Retinal pigment epithelial cell (primary cell): ENCODE results near the gene WDR20.

Experiments
- DNase-seq: peaks from one replicate; pipeline ENCODE4 v3.0.0-alpha.2; 2010; ENCODE audit warnings: low read depth
- H3K4me3 ChIP-seq: 2 replicates; pipeline ENCODE4 v1.5.1; 2011; ENCODE audit warnings: mild to moderate bottlenecking, low read length, control low read depth, moderate library complexity
- TF ChIP-seq, protein P1 (sequence below): conservative IDR thresholded peaks from 2 replicates; pipeline ENCODE4 v1.5.1; 2011; ENCODE audit warnings: low read depth, low read length, control low read depth, inconsistent platforms

Gene WDR20

DNA sequence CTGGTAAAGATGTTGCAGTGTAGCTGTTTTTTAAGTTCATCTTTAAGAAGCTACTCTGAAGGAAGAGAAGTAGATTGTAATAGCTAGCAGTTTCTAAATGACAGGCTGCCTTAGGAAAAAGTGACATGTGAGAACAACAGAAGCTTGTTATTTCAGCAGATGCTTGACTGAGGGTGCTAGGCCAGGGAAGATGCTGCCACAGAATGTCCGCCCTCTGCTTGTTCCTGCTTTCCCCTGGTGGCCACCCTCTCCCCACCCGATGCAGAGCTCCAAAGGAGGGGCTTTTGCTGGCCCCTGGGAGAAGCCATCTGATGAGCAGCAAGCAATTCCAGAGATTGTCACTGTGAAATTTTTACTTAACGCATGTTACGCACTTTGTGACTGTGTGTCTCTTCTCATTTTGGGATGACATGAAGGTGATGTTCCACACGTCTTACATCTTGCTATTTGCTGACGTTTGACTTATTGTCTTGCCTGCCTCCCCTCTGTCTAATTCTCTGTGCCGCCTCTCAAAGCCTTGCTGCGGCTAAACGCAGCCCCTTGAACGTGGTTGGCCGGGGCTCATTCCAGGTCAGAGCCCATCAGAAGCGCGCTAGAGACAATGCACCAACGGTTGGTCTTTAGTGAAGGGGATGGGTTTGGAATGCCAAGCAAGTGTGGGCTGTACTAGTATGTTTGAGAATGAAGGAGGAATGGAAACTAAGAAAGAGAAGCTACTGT is 44.8 kb downstream of the WDR20 start:
- DNase-seq: no peak
- TF ChIP-seq, protein P1, sequence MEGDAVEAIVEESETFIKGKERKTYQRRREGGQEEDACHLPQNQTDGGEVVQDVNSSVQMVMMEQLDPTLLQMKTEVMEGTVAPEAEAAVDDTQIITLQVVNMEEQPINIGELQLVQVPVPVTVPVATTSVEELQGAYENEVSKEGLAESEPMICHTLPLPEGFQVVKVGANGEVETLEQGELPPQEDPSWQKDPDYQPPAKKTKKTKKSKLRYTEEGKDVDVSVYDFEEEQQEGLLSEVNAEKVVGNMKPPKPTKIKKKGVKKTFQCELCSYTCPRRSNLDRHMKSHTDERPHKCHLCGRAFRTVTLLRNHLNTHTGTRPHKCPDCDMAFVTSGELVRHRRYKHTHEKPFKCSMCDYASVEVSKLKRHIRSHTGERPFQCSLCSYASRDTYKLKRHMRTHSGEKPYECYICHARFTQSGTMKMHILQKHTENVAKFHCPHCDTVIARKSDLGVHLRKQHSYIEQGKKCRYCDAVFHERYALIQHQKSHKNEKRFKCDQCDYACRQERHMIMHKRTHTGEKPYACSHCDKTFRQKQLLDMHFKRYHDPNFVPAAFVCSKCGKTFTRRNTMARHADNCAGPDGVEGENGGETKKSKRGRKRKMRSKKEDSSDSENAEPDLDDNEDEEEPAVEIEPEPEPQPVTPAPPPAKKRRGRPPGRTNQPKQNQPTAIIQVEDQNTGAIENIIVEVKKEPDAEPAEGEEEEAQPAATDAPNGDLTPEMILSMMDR: no peak
- no peak overlapping the region for H3K4me3 ChIP-seq

DNA sequence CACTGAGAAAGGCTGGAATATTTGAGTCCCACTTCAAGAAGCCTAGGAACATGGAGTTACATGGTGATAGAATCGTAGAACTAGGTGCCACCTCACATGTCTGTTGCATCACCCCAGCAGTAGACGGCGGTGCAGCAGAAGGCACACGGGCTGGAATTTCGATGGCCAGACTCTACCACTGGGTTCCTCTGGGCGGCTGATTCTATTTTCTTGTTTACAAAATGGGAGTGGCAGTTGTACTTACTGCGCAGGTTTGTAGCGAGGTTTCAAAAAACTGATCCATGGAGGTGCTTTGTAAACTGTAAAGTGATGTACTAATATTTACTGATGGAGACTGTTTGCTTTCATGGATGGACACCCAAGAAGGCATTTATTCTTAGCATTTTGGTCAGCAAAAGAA is 45.7 kb downstream of the WDR20 start:
- TF ChIP-seq, protein P1: no peak
- DNase-seq: no peak
- no peak overlapping the region for H3K4me3 ChIP-seq

DNA sequence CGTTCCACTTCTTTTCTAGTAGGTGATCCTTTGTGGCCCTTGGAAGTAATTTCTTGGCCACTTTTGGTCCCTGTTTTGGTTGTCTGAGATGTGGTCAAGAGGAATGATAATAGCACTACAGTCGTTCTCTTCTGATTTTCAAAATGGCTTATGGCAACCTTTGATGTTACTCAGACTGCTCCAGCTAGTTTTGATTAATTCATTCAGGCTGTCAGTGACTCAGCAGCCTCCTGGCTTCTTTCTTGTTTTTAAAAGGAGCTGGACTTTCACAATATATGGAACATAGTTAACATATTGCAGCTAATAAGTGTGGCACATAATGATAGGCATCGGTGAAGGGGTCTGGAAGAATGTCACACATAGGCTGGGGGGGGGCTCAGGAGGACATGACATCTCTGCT is 47.3 kb downstream of the WDR20 start:
- H3K4me3 ChIP-seq: no peak overlapping the region
- TF ChIP-seq, protein P1: no peak
- DNase-seq: peak; percentile 21

DNA sequence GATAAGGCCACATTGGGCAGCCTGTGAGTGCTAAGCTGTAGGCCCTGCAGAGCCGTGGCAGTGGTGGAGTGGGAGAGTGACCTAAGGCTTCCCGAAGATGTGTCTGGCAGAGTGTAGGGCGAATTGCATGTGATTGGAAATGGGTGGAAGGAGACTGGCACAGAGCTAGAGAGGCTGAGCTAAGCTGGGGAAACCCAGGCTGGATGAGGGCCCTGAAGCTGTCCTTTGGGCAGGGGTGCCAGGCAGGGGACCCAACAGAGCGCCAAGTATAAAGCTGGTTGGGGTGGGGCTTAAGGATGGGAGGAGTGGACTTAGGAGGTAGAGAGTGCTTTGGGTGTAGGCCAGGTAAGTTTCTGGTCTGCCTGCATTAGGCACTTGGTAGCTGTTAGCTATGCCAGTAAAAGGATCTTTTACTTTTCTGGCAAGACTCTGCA is 47.9 kb downstream of the WDR20 start:
- TF ChIP-seq, protein P1: no peak
- H3K4me3 ChIP-seq: no peak overlapping the region
- no peak for DNase-seq

DNA sequence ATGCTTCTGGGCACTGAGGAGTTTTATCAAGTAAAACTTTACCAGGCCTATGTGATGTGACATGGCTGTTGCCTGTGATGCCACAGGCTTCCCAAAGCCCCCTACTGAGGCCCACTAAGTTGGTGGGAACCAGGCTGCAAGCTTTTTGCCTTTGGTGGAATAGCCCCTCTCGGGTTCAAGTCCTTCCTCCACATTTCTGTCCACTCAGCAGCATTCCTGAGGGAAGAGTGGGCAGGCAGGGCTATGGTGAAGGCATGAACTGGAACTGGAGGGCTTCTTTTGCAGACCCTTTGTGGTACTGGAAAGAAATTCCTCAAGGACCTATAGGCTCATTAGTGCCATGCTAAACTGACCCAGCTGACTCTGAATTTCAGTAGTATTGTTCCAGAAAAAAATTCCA is 48.5 kb downstream of the WDR20 start:
- TF ChIP-seq, protein P1: no peak
- DNase-seq: no peak
- no peak overlapping the region for H3K4me3 ChIP-seq

DNA sequence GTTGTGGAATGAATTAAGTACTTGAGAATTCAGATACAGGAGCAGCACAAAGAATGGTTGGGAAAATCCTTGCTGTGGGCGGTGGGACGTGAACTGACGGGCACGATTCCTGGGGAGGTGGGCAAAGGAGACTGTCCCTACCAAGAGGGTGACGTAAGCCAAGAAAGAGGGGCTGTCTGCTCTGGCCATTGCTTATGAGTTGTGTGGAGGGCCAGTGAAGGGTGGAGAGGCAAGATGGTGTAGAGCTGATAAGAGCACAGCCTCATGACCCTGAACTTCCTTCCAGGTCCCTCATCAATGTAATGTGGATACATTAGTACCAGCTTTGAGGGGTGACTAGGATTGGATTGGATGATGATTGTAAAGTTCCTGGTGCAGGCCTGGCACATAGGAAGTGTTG is 50.2 kb downstream of the WDR20 start:
- no peak overlapping the region for H3K4me3 ChIP-seq
- DNase-seq: no peak
- TF ChIP-seq, protein P1: no peak

DNA sequence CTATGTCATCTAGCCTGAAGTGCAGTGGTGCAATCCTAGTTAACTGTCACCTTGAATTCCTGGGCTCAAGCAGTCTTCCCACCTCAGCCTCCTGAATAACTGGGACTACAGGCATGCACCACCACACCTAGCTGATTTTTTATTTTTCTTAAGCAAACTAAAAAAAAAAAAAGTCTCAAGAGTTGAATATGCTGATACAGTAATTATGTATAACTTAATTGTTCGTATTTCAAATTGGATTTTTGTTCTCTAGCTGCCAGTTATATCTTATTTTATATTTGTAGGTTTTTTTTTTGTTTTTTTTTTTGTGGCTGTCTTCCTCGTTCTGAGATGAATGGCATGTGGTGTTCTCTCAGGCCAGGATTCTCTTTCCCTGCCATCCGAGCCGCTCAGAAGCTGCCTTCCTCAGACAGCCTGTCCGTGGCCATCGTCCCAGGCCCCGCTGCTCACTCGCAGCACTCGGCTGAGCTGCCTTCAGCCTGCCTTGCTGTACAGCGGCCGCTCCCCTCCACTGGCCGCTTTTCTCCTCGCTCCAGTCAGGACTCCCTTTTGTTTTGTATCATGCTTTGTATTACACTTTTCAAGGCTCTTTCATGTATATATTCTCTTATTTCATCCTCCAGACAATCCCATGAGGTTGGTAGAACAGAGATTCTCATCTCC is 53.3 kb downstream of the WDR20 start:
- no peak overlapping the region for H3K4me3 ChIP-seq
- TF ChIP-seq, protein P1: no peak
- DNase-seq: no peak
